GM12878 (cell line): Measurements from ENCODE around the gene ZNF79. TPM values are rescaled to one million over a fixed set of nuclear protein-coding genes. Genes with fewer than 3 reads are reported as not detected.
"Not testable (repeated sequence)": the region's sequence is repeated elsewhere in the genome, so short reads cannot be mapped to it uniquely, and the experiment has no call there.

Experiments
- ATAC-seq: fragments of 200-7000 bp; cut with Tn5 transposase; 3 replicates; pipeline ENCODE4 v1.9.1; 2020; ENCODE audit warnings: mild to moderate bottlenecking, moderate library complexity
- BruUV-seq: library from RNA; stranded (reverse); fragments of 400-500 nt; replicated peaks from 2 replicates; lab custom pipeline; 2021; lab: Mats Ljungman, UMichigan
- CTCF ChIA-PET: fragments of 300-600 bp; sonication (Branson Sonifier 250); formaldehyde crosslinking; extraction: SDS; loops from one replicate; lab custom pipeline; 2021; ENCODE audit warnings: inconsistent platforms; lab: Yijun Ruan, JAX
- POLR2A ChIA-PET: fragments of 350-600 bp; formaldehyde crosslinking; extraction: SDS; loops from one replicate; lab custom pipeline; 2021; ENCODE audit warnings: inconsistent platforms; lab: Charles Lee
- RAD21 ChIA-PET: fragments of 300-600 bp; sonication (Branson Sonifier 250); formaldehyde crosslinking; loops from one replicate; lab custom pipeline; 2023; ENCODE audit warnings: antibody characterized with exemption; ENCODE audit not compliant: unreplicated experiment; lab: Charles Lee
- SMC1A ChIA-PET: fragments of 300-600 bp; sonication (Branson Sonifier 250); formaldehyde crosslinking; loops from one replicate; lab custom pipeline; 2023; ENCODE audit not compliant: unreplicated experiment, uncharacterized antibody; lab: Charles Lee
- DNase-seq: peaks from one replicate; pipeline ENCODE4 v3.0.0-alpha.2; 2011; ENCODE audit warnings: low read depth, low spot score
- FAIRE-seq: peaks from 3 replicates; lab custom pipeline; 2011; peaks lifted over from hg19 to GRCh38; lab: Jason Lieb, UNC
- H2AFZ ChIP-seq: 2 replicates; pipeline ENCODE4 v1.6.0; 2011; ENCODE audit warnings: low read depth, low read length, control low read depth; ENCODE audit not compliant: control insufficient read depth
- H3K27ac ChIP-seq: 2 replicates; pipeline ENCODE4 v1.5.1; 2011; ENCODE audit warnings: control low read depth; ENCODE audit not compliant: control insufficient read depth, insufficient read depth
- H3K27me3 ChIP-seq, 2 experiments: replicated peaks in 1 of 2; 2 replicates each; pipeline versions ENCODE4 v1.6.0 to v1.6.1; 2011; ENCODE audit warnings: low read length in 1 of 2; ENCODE audit not compliant: control insufficient read depth in 2 of 2, insufficient read depth in 2 of 2
- H3K36me3 ChIP-seq, 2 experiments: 2 replicates each; pipeline ENCODE4 v1.5.1; 2011; ENCODE audit warnings: low read length in 1 of 2; ENCODE audit not compliant: control insufficient read depth in 2 of 2, insufficient read depth in 2 of 2
- H3K4me1 ChIP-seq: 2 replicates; pipeline ENCODE4 v1.6.1; 2011; ENCODE audit warnings: mild to moderate bottlenecking, low read length, moderate library complexity, mixed read lengths; ENCODE audit not compliant: control insufficient read depth, insufficient read depth
- H3K4me2 ChIP-seq: 2 replicates; pipeline ENCODE4 v1.6.0; 2011; ENCODE audit warnings: control low read depth; ENCODE audit not compliant: control insufficient read depth, insufficient read depth
- H3K4me3 ChIP-seq: fragments of 200-600 bp; sonication (generic); 2 replicates; pipeline ENCODE4 v1.5.1; 2016
- H3K79me2 ChIP-seq: 2 replicates; pipeline ENCODE4 v1.6.0; 2011; ENCODE audit warnings: low read length; ENCODE audit not compliant: control insufficient read depth, insufficient read depth
- H3K9ac ChIP-seq: 2 replicates; pipeline ENCODE4 v1.8.0; 2011; ENCODE audit warnings: low read length, control low read depth, mixed read lengths; ENCODE audit not compliant: control insufficient read depth, insufficient read depth
- H3K9me3 ChIP-seq: replicated peaks from 3 replicates; pipeline ENCODE4 v1.5.1; 2011; ENCODE audit warnings: mild to moderate bottlenecking, low read length; ENCODE audit not compliant: control insufficient read depth, insufficient read depth
- H4K20me1 ChIP-seq: 2 replicates; pipeline ENCODE4 v1.6.0; 2011; ENCODE audit not compliant: control insufficient read depth, insufficient read depth
- ASH2L ChIP-seq: fragments of 300-600, 200-600 bp; sonication (generic); IDR thresholded peaks from 2 replicates; pipeline ENCODE4 v1.6.1; 2017; ENCODE audit warnings: low read depth, mild to moderate bottlenecking, borderline replicate concordance
- ATF7 ChIP-seq: fragments of 450-650 bp; IDR thresholded peaks from 2 replicates; pipeline ENCODE4 v1.6.1; 2016; ENCODE audit warnings: low read depth, mild to moderate bottlenecking
- HCFC1 ChIP-seq: fragments of 150-350 bp; IDR thresholded peaks from 2 replicates; pipeline ENCODE4 v1.6.1; 2014; ENCODE audit warnings: low read length
- NFYB ChIP-seq: IDR thresholded peaks from 2 replicates; pipeline ENCODE4 v1.6.1; 2011; ENCODE audit warnings: low read depth, mild to moderate bottlenecking, low read length, improper control_type of control experiment, moderate library complexity; ENCODE audit not compliant: insufficient read depth
- PAX8 ChIP-seq: fragments of 450-650 bp; IDR thresholded peaks from 2 replicates; pipeline ENCODE4 v1.6.1; 2017; ENCODE audit warnings: mild to moderate bottlenecking, moderate library complexity
- SMAD1 ChIP-seq: fragments of 450-650 bp; IDR thresholded peaks from 2 replicates; pipeline ENCODE4 v1.6.1; 2018; ENCODE audit warnings: mild to moderate bottlenecking, low read depth; ENCODE audit not compliant: partially characterized antibody
- SMAD5 ChIP-seq: IDR thresholded peaks from 2 replicates; pipeline ENCODE4 v1.6.1; 2016; ENCODE audit warnings: antibody characterized with exemption, low read depth
- STAT1 ChIP-seq: fragments of 450-650 bp; conservative IDR thresholded peaks from 2 replicates; pipeline ENCODE4 v1.6.1; 2014; ENCODE audit warnings: antibody characterized with exemption, mild to moderate bottlenecking
- WGBS: methylation state at CpG from one replicate; pipeline ENCODE4 v1.1.6; 2016; ENCODE audit warnings: low lambda C conversion rate; ENCODE audit not compliant: insufficient replicate concordance, insufficient coverage; ENCODE audit errors: missing lambda C conversion rate; 5-methylcytosine and 5-hydroxymethylcytosine counted together
- in situ Hi-C: fragments of 300-500 bp; cut with MboI; formaldehyde crosslinking; loops from 9 replicates; pipeline ENCODE4 v1.14.3; 2018; ENCODE audit warnings: mixed read lengths
- intact Hi-C: fragments of 100-400 bp; cut with micrococcal nuclease; formaldehyde crosslinking; loops from one replicate; pipeline ENCODE4 v1.14.2; 2022; ENCODE audit not compliant: unreplicated experiment
- polyA plus RNA-seq, 11 experiments: library from polyadenylated mRNA; depleted of rRNA in 4 of 11; unstranded in 6 of 11; stranded (reverse) in 5 of 11; fragments of >200 nt; fragmentation: Nextera tagmentation in 4 of 11; fragmentation: Illumina TruSeq in 1 of 11; extraction: Ambion mirVana in 4 of 11; extraction: Trizol in 1 of 11; gene quantifications; 1 replicate in 1 of 11; 2 replicates in 10 of 11; pipeline versions ENCODE4 v1.2.1 to v1.2.3, GENCODE V29; 2011 to 2016; ENCODE audit warnings: inconsistent platforms in 2 of 11, missing spikeins in 2 of 11, low read depth in 1 of 11
- total RNA-seq, 4 experiments: library from RNA; depleted of rRNA in 3 of 4; stranded (reverse); fragments of >200 nt in 3 of 4; fragmentation: Illumina TruSeq in 1 of 4; extraction: Trizol in 1 of 4; gene quantifications; 2 replicates each; pipeline versions ENCODE4 v1.2.1 to v1.2.3, GENCODE V29; 2013 to 2021

The ZNF79 gene
- total and polyA plus RNA-seq, 10 of the 15 experiments (the other 5 are each of a cell fraction or from before 2014, with no cell fraction given), result 1.8 to 14.1 (median 11.7) TPM

- FAIRE-seq, in situ Hi-C loops: not testable (repeated sequence)
These were observed 42.3 kb downstream of the ZNF79 start for GRCh38 chr9:127466407-127466917.

GRCh38 chr9:127467621-127468020 lies 43.4 kb downstream of the ZNF79 start:
- no peaks in the 10 kb centered on the region for H3K27me3 ChIP-seq
- ATAC-seq (no peak), DNase-seq (no peak), FAIRE-seq (no peak)
- H3K4me3 ChIP-seq, result no peak overlapping the region
- H3K36me3 ChIP-seq, result peaks cover 0 to 11% of the 10 kb centered on the region in 2 experiments; a peak in 2 of 4 replicates
- no peaks in the 10 kb centered on the region for H3K79me2 ChIP-seq
- ChIA-PET POLR2A (no interaction called here), CTCF (interaction anchor here (1.2 kb wide), 1 partner anchor 267 kb away, joined by 3 read pairs; the partner anchor contains the start of gene TOR2A), RAD21 (no interaction called here), SMC1A (interaction anchor here (0.5 kb wide), 1 partner anchor 68 kb away, joined by 3 read pairs; no protein-coding TSS in a partner anchor)
- H3K27ac ChIP-seq, result no peak overlapping the region
- BruUV-seq, result no TSS peak
- H4K20me1 ChIP-seq, result no peaks in the 10 kb centered on the region
- in situ Hi-C loops, result no loop called here
- intact Hi-C loops, result no loop called here
- no peaks in the 10 kb centered on the region for H3K4me1 ChIP-seq
- H3K4me2 ChIP-seq, result no peak overlapping the region
- no peak overlapping the region for H2AFZ ChIP-seq
- H3K9me3 ChIP-seq, result no peaks in the 10 kb centered on the region
- H3K9ac ChIP-seq, result no peak overlapping the region
- 97% methylated on average over 14 of the region's 14 CpGs for WGBS
- no peak for TF ChIP-seq ATF7
- no peak for TF ChIP-seq HCFC1
- no peak for TF ChIP-seq ASH2L
- TF ChIP-seq PAX8, result no peak
- TF ChIP-seq STAT1, result no peak
- no peak for TF ChIP-seq NFYB
- no peak for TF ChIP-seq SMAD1
- no peak for TF ChIP-seq SMAD5

More at GRCh38 chr9:127466407-127466917, 42.3 kb downstream of the ZNF79 start:
- SMC1A ChIA-PET, H3K4me2 ChIP-seq, H3K4me3 ChIP-seq, CTCF ChIA-PET, H3K27ac ChIP-seq, ATAC-seq, H3K9ac ChIP-seq, H4K20me1 ChIP-seq, BruUV-seq, H2AFZ ChIP-seq, H3K79me2 ChIP-seq, H3K4me1 ChIP-seq, RAD21 ChIA-PET, POLR2A ChIA-PET, intact Hi-C loops, H3K9me3 ChIP-seq, DNase-seq, H3K27me3 ChIP-seq: not testable (repeated sequence)
- H3K36me3 ChIP-seq, result peaks cover 3 to 15% of the 10 kb centered on the region in 2 experiments
- 98% methylated on average over 5 of the region's 5 CpGs for WGBS
